Heart right ventricle (tissue), 16 donors: Measurements from ENCODE around the gene AFF1. TPM values are rescaled to one million over a fixed set of nuclear protein-coding genes. Genes with fewer than 3 reads are reported as not detected.

Source experiments
- ATAC-seq, 8 donors: fragments of 200-7000 bp; cut with Tn5 transposase; one replicate each; pipeline ENCODE4 v1.9.1; 2020; ENCODE audit warnings: mild to moderate bottlenecking in 8 of 8, moderate library complexity in 8 of 8, moderate number of reproducible peaks in 1 of 8
- DNase-seq, 2 donors: peaks; one replicate each; pipeline ENCODE4 v3.0.0-alpha.2; 2020
- H3K27ac ChIP-seq, 10 donors: fragments of 200-600 bp; sonication (generic) in 2 of 10; one replicate each; pipeline versions ENCODE4 v1.5.0 to v1.8.0; 2020 to 2022; ENCODE audit warnings: mild to moderate bottlenecking in 3 of 10
- H3K27me3 ChIP-seq, 7 donors: fragments of 200-600 bp; one replicate each; pipeline ENCODE4 v1.8.0; 2021 to 2022; ENCODE audit warnings: mild to moderate bottlenecking in 2 of 7
- H3K36me3 ChIP-seq, 9 donors: fragments of 200-600 bp; sonication (generic) in 1 of 9; one replicate each; pipeline versions ENCODE4 v1.5.0 to v1.8.0; 2020 to 2022; ENCODE audit warnings: mild to moderate bottlenecking in 2 of 9
- H3K4me1 ChIP-seq, 9 donors: fragments of 200-600 bp; sonication (generic) in 1 of 9; one replicate each; pipeline versions ENCODE4 v1.5.0 to v1.8.0; 2020 to 2022; ENCODE audit warnings: mild to moderate bottlenecking in 4 of 9
- H3K4me3 ChIP-seq, 10 donors: fragments of 200-600 bp; sonication (generic) in 2 of 10; one replicate each; pipeline versions ENCODE4 v1.5.0 to v1.8.0; 2020 to 2022; ENCODE audit warnings: mild to moderate bottlenecking in 7 of 10, moderate library complexity in 2 of 10
- H3K9me3 ChIP-seq, 11 donors: fragments of 200-600 bp in 10 of 11; sonication (generic) in 2 of 11; one replicate each; pipeline versions ENCODE4 v1.5.0 to v1.8.0; 2013 to 2022; ENCODE audit warnings: mild to moderate bottlenecking in 2 of 11, control low read depth in 1 of 11, moderate library complexity in 1 of 11
- WGBS, 2 donors: extraction: QIAGEN DNeasy Blood & Tissue Kit; methylation state at CpG; one replicate each; pipeline ENCODE4 v1.1.7; 2013; ENCODE audit warnings: inconsistent platforms in 1 of 2; 5-methylcytosine and 5-hydroxymethylcytosine counted together
- intact Hi-C, 10 donors: fragments of 100-400 bp; cut with DNase I; formaldehyde crosslinking; loops; one replicate each; pipeline versions ENCODE4 v1.11.1 to v1.14.2; 2022
- polyA plus RNA-seq, 2 donors: library from polyadenylated mRNA; stranded (reverse); fragments of 200-250 nt; gene quantifications; one replicate each; pipeline ENCODE4 v1.2.3, GENCODE V29; 2013
- total RNA-seq, 10 donors: library from RNA; stranded (reverse); fragmentation: NEBNext Ultra II Directional in 3 of 10; extraction: Animal tissue kit (Norgen Biotek cat#: 25700) in 3 of 10; gene quantifications; one replicate each; pipeline versions ENCODE4 v1.2.1 to v1.2.4, GENCODE V29; 2021 to 2023
- TF ChIP-seq, protein P1 (sequence below), 9 donors: fragments of 200-600 bp; sonication (generic) in 2 of 9; IDR thresholded peaks; one replicate each; pipeline versions ENCODE4 v1.5.0 to v1.8.0; 2021 to 2022; ENCODE audit warnings: antibody characterized with exemption in 9 of 9, mild to moderate bottlenecking in 5 of 9, moderate library complexity in 1 of 9
- donor health status: Arrhythmogenic right ventricular cardiomyopathy.
- donor health status: ischemic (EF 13 %, LVEDD 7.1; RV severe dilation, severe dysfunction).
- donor health status: healthy with polysubstance abuse.
- donor health status: DM: no; HTN: yes; CAD: no.
- donor health status: DM: no; HTN: no; CAD: no.
- donor health status: ischemic (EF 25% LVEDD 6.9; RV normal size, moderate dysfunction).
- donor health status: ischemic (EF 25% LVEDD 5.7; RV mildly dilated, moderate dysfunction).
- donor health status: healthy.
- donor health status: DM: yes; HTN: yes; CAD: no.
- donor health status: Ischemic cardiomyopathy.
- donor health status: ischemic (EF 35%, LVEDD 5.7; RV mildly dilated, moderate dysfunction).
- donor health status: nonischemic (EF 11% LVEDD 7.7; RV severe dilation, severe dysfunction).
- donor health status: DM: yes; HTN: yes; CAD: no.
- donor health status: PGD.
- donor health status: ischemic (EF 29% LVEDD 5.4; RV normal size, mild dysfunction).
- donor health status: nonischemic (EF 23%, LVEDD 6.1; RV moderate dilation, normal function).

The AFF1 gene
- total and polyA plus RNA-seq, 12 donors, result 44.4 to 90.2 (median 74.5) TPM

DNA sequence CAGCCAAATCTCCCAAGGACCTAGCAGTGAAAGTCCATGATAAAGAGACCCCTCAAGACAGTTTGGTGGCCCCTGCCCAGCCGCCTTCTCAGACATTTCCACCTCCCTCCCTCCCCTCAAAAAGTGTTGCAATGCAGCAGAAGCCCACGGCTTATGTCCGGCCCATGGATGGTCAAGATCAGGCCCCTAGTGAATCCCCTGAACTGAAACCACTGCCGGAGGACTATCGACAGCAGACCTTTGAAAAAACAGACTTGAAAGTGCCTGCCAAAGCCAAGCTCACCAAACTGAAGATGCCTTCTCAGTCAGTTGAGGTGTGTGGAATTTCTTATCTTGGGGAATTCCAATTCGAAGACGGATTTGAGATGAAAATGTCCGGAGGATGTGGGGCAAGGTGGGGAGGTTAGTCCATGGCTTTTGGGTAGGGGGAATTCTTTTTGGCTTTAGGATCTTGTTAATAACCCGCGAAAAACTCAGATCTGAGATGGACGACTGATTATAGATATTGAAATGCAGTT, 112.5 kb downstream of the AFF1 start:
- H3K36me3 ChIP-seq, result peaks cover 0 to 45% (median 10%) of the 10 kb centered on the region in 9 donors
- no peak for DNase-seq
- no peak overlapping the region for H3K4me3 ChIP-seq
- no peaks in the 10 kb centered on the region for H3K27me3 ChIP-seq
- TF ChIP-seq, protein P1, sequence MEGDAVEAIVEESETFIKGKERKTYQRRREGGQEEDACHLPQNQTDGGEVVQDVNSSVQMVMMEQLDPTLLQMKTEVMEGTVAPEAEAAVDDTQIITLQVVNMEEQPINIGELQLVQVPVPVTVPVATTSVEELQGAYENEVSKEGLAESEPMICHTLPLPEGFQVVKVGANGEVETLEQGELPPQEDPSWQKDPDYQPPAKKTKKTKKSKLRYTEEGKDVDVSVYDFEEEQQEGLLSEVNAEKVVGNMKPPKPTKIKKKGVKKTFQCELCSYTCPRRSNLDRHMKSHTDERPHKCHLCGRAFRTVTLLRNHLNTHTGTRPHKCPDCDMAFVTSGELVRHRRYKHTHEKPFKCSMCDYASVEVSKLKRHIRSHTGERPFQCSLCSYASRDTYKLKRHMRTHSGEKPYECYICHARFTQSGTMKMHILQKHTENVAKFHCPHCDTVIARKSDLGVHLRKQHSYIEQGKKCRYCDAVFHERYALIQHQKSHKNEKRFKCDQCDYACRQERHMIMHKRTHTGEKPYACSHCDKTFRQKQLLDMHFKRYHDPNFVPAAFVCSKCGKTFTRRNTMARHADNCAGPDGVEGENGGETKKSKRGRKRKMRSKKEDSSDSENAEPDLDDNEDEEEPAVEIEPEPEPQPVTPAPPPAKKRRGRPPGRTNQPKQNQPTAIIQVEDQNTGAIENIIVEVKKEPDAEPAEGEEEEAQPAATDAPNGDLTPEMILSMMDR (IDR thresholded peaks at IDR 0.05), result no peak
- ATAC-seq, result no peak
- H3K27ac ChIP-seq, result peak overlapping the region in 8 of 10 donors; percentile 4 to 95 (median 88)
- H3K4me1 ChIP-seq, result peaks cover 18 to 97% (median 86%) of the 10 kb centered on the region in 9 donors
- intact Hi-C loops, result loop anchor here in 2 of 10 donors (5.0 kb wide), 1 partner anchor 40 kb away; no protein-coding TSS in a partner anchor
- WGBS, 2 donors, result 87 to 92% methylated on average over 11 of the region's 11 CpGs
- no peaks in the 10 kb centered on the region for H3K9me3 ChIP-seq

DNA sequence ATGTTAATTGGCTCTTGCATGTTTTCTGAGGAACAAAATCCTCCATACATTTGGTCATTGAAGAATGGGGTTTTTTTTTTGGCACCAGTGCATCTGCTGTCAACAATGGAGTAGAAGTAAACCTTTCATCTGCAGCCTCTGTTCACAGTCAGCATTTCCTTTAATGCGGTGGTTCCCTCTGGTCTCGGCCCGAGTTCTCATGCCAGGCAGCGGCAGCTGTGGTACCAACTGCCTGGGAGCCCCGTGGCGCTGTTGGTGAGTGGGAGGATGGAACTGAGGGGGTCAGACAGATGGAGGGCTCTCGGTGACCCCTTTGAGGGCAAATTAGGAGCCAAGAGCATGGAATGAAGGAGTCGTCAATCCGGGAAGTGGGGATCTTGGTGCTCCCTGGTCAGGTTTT, 114.7 kb downstream of the AFF1 start:
- ATAC-seq, result no peak
- H3K4me1 ChIP-seq, result peaks cover 19 to 97% (median 81%) of the 10 kb centered on the region in 9 donors
- intact Hi-C loops, result loop anchor here in 2 of 10 donors (5.0 kb wide), 1 partner anchor 42 kb away; no protein-coding TSS in a partner anchor
- H3K27me3 ChIP-seq, result no peaks in the 10 kb centered on the region
- 78 to 81% methylated on average over 9 of the region's 9 CpGs for WGBS, 2 donors
- no peak overlapping the region for H3K4me3 ChIP-seq
- TF ChIP-seq, protein P1 (IDR thresholded peaks at IDR 0.05), result no peak
- no peaks in the 10 kb centered on the region for H3K9me3 ChIP-seq
- peak overlapping the region in 7 of 10 donors; percentile 53 to 79 (median 70) for H3K27ac ChIP-seq
- H3K36me3 ChIP-seq, result peaks cover 0 to 45% (median 10%) of the 10 kb centered on the region in 9 donors
- no peak for DNase-seq

DNA sequence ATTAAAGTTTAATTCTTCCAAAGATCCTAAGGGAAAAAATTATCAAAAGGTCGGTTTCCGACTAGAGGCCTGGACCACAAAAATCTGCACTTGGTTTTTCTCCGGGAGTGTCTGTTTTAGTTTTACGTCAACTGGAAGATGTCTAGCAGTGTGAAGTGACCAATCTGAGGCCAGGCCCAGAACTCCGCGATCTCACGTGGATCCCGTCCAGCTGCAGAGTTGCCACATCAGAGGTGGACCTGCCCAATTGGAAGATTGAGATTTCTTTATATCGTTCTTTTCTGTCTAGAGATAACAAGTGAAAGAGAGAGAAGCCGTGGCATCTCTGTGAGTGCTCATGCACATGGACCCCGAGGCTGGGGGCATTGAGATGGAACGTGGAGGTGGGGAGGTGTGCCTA, 115.8 kb downstream of the AFF1 start:
- Histone ChIP-seq H3K4me1 (peaks cover 18 to 97% (median 81%) of the 10 kb centered on the region in 9 donors), H3K4me3 (no peak overlapping the region), H3K27ac (peak overlapping the region; percentile 27 to 79 (median 62)), H3K9me3 (no peaks in the 10 kb centered on the region), H3K27me3 (no peaks in the 10 kb centered on the region), H3K36me3 (peaks cover 0 to 45% (median 10%) of the 10 kb centered on the region in 9 donors)
- ATAC-seq (peak in 7 of 8 donors; percentile 19 to 70 (median 42)), DNase-seq (peak; percentile 59 to 64)
- intact Hi-C loops, result loop anchor here in 1 of 10 donors (5.0 kb wide), 1 partner anchor 38 kb away; no protein-coding TSS in a partner anchor
- WGBS, 2 donors, result 64 to 68% methylated on average over 12 of the region's 12 CpGs
- TF ChIP-seq, protein P1 (IDR thresholded peaks at IDR 0.05), result no peak

DNA sequence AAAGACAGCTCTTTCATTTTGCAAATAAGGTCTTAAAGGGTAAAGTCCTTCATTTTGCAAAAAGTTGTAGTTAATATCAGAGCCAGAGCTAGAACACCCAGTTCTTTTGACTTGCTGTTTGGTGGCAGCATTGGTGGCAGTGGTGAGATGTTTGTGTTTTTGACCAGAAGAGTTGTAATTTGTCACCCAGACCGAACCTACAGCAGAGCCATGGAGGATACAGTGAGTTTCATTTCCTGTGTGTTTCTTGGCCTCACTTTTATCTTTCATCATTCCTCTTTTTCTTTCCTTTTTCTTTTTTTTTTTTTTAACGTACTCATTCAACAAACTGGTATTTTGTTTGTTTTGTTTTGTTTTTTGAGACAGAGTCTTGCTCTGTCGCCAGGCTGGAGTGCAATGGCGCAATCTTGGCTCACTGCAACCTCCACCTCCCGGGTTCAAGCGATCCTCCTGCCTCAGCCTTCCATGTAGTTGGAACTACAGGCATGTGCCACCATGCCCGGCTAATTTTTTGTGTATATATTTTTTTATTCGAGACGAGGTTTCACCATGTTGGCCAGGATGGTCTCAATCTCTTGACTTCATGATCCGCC, 116.4 kb downstream of the AFF1 start:
- H3K4me1 ChIP-seq, result peaks cover 16 to 97% (median 81%) of the 10 kb centered on the region in 9 donors
- no peaks in the 10 kb centered on the region for H3K27me3 ChIP-seq
- 73 to 78% methylated on average over 9 to 10 of the region's 10 CpGs for WGBS, 2 donors

More for the DNA sequence above, 116.4 kb downstream of the AFF1 start:
- no peak for DNase-seq
- Histone ChIP-seq H3K9me3 (no peaks in the 10 kb centered on the region), H3K27ac (peak overlapping the region; percentile 27 to 79 (median 62)), H3K4me3 (no peak overlapping the region), H3K36me3 (peaks cover 0 to 45% (median 10%) of the 10 kb centered on the region in 9 donors)
- intact Hi-C loops, result loop anchor here in 1 of 10 donors (5.0 kb wide), 1 partner anchor 39 kb away; no protein-coding TSS in a partner anchor
- TF ChIP-seq, protein P1 (IDR thresholded peaks at IDR 0.05), result no peak
- peak in 1 of 8 donors; percentile 28 for ATAC-seq
